Glutamatergic neuron (in vitro differentiated cells): Measurements from ENCODE around the gene MRPL41. TPM values are rescaled to one million over a fixed set of nuclear protein-coding genes. Genes with fewer than 3 reads are reported as not detected.
"Not testable (repeated sequence)": the region's sequence is repeated elsewhere in the genome, so short reads cannot be mapped to it uniquely, and the experiment has no call there.

Source experiments
- DNase-seq: peaks from one replicate; pipeline ENCODE4 v3.0.0; 2022
- H3K27ac Mint-ChIP-seq: one replicate; pipeline ENCODE4 v1.8.0; 2020; ENCODE audit warnings: mild to moderate bottlenecking, mixed read lengths, inconsistent platforms; ENCODE audit not compliant: unreplicated experiment
- H3K27me3 Mint-ChIP-seq: one replicate; pipeline ENCODE4 v1.8.0; 2020; ENCODE audit warnings: mild to moderate bottlenecking, moderate library complexity, mixed read lengths, inconsistent platforms; ENCODE audit not compliant: unreplicated experiment
- H3K36me3 Mint-ChIP-seq: one replicate; pipeline ENCODE4 v1.8.0; 2020; ENCODE audit warnings: mild to moderate bottlenecking, mixed read lengths, inconsistent platforms; ENCODE audit not compliant: unreplicated experiment
- H3K4me1 Mint-ChIP-seq: one replicate; pipeline ENCODE4 v1.8.0; 2020; ENCODE audit warnings: mild to moderate bottlenecking, low read depth, mixed read lengths, inconsistent platforms; ENCODE audit not compliant: unreplicated experiment
- H3K4me3 Mint-ChIP-seq: one replicate; pipeline ENCODE4 v1.8.0; 2020; ENCODE audit warnings: mild to moderate bottlenecking, mixed read lengths, inconsistent platforms; ENCODE audit not compliant: unreplicated experiment
- H3K9me3 Mint-ChIP-seq: one replicate; pipeline ENCODE4 v1.8.0; 2020; ENCODE audit warnings: mild to moderate bottlenecking, moderate library complexity, mixed read lengths, inconsistent platforms; ENCODE audit not compliant: unreplicated experiment
- total RNA-seq: library from RNA; stranded (reverse); fragmentation: NEBNext Ultra II Directional; extraction: Animal tissue kit (Norgen Biotek cat#: 25700); gene quantifications from one replicate; pipeline ENCODE4 v1.2.1, GENCODE V29; 2021; ENCODE audit not compliant: unreplicated experiment
- TF ChIP-seq, protein P1 (sequence below): fragments of 200-600 bp; sonication (generic); IDR thresholded peaks from one replicate; pipeline ENCODE4 v1.5.0; 2021; ENCODE audit not compliant: partially characterized antibody, unreplicated experiment

The MRPL41 gene
- total RNA-seq, 1 donor from 2014 or later: 48.9 TPM

DNA sequence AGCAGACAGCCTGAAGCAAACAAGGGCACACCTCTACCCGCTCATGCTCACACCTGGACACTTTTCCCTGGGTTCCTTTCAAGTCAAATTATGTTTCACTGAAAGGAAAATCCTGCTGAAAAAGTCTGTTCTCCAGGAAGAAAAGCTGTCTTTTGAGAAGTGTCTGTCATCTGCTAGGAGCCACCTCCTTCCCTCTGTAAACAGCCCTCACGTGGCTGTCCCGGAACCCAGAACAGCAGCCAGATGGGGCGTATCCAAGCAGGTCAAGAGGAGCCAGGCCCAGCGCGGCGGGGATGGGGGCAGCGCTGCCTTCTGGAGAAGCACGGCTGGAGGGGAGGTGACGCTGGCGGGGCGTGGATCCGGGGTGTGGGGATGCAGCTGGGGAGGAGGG lies 1.5 kb upstream of the MRPL41 start, which contains the start of gene PNPLA7:
TSS of gene PNPLA7 (minus strand) at position 172 of the 391 bp plus-strand sequence. CDS start 205 bp downstream, outside the sequence.
- H3K4me1 Mint-ChIP-seq: peaks cover 7% of the 10 kb centered on the region
- peaks cover 14% of the 10 kb centered on the region for H3K27me3 Mint-ChIP-seq
- DNase-seq: peak; percentile 85
- peak within 1 kb of the TSS; percentile 82 for H3K4me3 Mint-ChIP-seq
- peaks cover 4% of the 10 kb centered on the region for H3K36me3 Mint-ChIP-seq
- H3K27ac Mint-ChIP-seq: peak within 1 kb of the TSS; percentile 90
- H3K9me3 Mint-ChIP-seq: peaks cover 9% of the 10 kb centered on the region
- TF ChIP-seq, protein P1, sequence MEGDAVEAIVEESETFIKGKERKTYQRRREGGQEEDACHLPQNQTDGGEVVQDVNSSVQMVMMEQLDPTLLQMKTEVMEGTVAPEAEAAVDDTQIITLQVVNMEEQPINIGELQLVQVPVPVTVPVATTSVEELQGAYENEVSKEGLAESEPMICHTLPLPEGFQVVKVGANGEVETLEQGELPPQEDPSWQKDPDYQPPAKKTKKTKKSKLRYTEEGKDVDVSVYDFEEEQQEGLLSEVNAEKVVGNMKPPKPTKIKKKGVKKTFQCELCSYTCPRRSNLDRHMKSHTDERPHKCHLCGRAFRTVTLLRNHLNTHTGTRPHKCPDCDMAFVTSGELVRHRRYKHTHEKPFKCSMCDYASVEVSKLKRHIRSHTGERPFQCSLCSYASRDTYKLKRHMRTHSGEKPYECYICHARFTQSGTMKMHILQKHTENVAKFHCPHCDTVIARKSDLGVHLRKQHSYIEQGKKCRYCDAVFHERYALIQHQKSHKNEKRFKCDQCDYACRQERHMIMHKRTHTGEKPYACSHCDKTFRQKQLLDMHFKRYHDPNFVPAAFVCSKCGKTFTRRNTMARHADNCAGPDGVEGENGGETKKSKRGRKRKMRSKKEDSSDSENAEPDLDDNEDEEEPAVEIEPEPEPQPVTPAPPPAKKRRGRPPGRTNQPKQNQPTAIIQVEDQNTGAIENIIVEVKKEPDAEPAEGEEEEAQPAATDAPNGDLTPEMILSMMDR: no peak

DNA sequence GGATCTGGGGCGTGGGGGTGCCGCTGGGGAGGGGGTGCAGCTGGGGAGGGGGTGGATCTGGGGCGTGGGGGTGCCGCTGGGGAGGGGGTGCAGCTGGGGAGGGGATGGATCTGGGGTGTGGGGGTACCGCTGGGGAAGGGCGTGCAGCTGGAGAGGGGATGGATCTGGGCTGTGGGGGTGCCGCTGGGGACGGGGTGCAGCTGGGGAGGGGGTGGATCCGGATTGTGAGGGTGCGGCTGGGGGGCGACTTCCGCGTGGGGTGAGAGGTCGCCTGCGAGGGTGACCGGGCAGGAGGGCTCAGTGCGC lies 768 bp upstream of the MRPL41 start:
- peak overlapping the region; percentile 52 for H3K27ac Mint-ChIP-seq
- not testable (repeated sequence) for DNase-seq, H3K4me1 Mint-ChIP-seq, H3K9me3 Mint-ChIP-seq, H3K36me3 Mint-ChIP-seq
- H3K4me3 Mint-ChIP-seq: peak overlapping the region; percentile 82
- peaks cover 14% of the 10 kb centered on the region for H3K27me3 Mint-ChIP-seq

DNA sequence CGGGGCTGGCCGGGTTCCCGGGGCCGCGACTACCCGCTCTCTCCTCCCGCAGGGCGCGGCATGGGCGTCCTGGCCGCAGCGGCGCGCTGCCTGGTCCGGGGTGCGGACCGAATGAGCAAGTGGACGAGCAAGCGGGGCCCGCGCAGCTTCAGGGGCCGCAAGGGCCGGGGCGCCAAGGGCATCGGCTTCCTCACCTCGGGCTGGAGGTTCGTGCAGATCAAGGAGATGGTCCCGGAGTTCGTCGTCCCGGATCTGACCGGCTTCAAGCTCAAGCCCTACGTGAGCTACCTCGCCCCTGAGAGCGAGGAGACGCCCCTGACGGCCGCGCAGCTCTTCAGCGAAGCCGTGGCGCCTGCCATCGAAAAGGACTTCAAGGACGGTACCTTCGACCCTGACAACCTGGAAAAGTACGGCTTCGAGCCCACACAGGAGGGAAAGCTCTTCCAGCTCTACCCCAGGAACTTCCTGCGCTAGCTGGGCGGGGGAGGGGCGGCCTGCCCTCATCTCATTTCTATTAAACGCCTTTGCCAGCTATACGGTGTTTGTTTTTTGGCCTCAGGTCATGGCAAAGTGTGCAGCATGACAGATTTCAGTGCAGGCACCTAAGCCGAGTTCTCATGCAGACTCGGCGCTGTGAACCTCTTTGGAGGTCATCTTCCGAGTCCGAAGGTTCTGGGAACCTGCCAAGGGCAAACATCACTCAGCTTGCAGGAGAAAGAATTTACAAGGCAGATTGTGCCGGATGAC lies 516 bp downstream of the MRPL41 start:
- Mint-ChIP-seq H3K36me3 (peaks cover 4% of the 10 kb centered on the region), H3K4me1 (peaks cover 7% of the 10 kb centered on the region), H3K9me3 (peaks cover 8% of the 10 kb centered on the region), H3K4me3 (peak overlapping the region; percentile 91), H3K27me3 (peaks cover 11% of the 10 kb centered on the region), H3K27ac (peak overlapping the region; percentile 62)
- no peak for DNase-seq
- TF ChIP-seq, protein P1: no peak

DNA sequence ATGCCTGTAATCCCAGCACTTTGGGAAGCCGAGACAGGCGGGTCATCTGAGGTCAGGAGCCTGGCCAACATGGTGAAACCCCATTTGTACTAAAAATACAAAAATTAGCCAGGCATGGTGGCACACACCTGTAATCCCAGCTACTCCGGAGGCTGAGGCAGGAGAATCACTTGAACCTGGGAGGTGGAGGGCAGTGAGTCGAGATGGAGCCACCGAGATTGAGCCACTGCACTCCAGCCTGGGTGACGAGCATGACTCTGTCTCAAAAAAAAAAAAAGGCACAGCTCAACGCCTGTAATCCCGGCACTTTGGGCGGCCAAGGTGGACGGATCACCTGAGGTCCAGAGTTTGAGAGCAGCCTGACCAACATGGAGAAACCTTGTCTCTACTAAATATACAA lies 2.0 kb downstream of the MRPL41 start:
- H3K4me1 Mint-ChIP-seq, H3K27ac Mint-ChIP-seq, DNase-seq, H3K9me3 Mint-ChIP-seq, H3K36me3 Mint-ChIP-seq, H3K4me3 Mint-ChIP-seq: not testable (repeated sequence)
- peaks cover 11% of the 10 kb centered on the region for H3K27me3 Mint-ChIP-seq

DNA sequence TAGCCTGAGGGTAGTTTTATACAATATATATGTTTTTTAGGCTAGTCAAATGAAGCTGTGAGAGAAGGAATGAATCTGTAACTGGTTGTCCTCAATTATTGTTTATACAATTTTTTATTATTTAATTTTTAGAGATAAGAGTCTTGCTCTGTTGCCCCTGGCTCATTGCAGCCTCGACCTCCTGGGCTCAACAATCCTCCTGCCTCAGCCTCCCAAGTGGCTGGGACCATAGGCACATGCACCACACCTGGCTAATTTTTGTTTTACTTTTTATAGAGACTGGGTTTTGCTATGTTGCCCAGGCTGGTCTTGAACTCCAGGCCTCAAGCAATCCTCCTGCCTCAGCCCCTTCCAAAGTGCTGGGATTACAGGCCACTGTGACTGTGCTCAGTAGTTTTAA lies 2.7 kb downstream of the MRPL41 start:
- H3K4me3 Mint-ChIP-seq: no peak overlapping the region
- H3K36me3 Mint-ChIP-seq: peaks cover 4% of the 10 kb centered on the region
- peaks cover 7% of the 10 kb centered on the region for H3K4me1 Mint-ChIP-seq
- no peak for DNase-seq
- H3K27ac Mint-ChIP-seq: no peak overlapping the region
- peaks cover 7% of the 10 kb centered on the region for H3K27me3 Mint-ChIP-seq
- peaks cover 8% of the 10 kb centered on the region for H3K9me3 Mint-ChIP-seq
- TF ChIP-seq, protein P1: no peak

DNA sequence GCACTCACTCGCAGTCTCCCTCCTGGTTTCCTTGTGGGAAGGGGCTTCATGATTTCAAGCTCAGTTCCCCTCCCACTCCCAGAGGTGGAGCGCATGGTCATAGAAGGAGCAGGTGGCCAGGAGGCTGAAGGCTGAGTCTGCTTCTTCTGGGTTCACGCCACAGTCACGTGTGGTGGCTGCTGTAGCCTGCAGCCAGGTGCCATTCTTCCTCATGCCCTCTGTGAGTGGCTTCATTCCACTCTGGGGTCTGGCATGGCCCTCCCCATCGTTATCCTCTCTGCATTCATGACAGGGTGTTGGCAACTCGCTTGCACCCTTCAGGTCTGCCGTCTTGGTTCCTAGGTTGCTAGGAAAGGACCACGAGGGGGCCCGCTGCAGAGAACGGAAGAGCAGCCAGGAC lies 3.5 kb downstream of the MRPL41 start:
- Mint-ChIP-seq H3K27me3 (peaks cover 5% of the 10 kb centered on the region), H3K4me1 (peaks cover 8% of the 10 kb centered on the region), H3K27ac (peak overlapping the region; percentile 35), H3K9me3 (peaks cover 7% of the 10 kb centered on the region), H3K36me3 (peaks cover 9% of the 10 kb centered on the region), H3K4me3 (no peak overlapping the region)
- TF ChIP-seq, protein P1: no peak
- DNase-seq: no peak
